Peyer's patch (tissue), 4 donors: ENCODE measurements around the gene FRMPD2.
A peak's percentile ranks its signal among the peaks of the same experiment; 100 is the strongest.

ENCODE experiments used
- POLR2A ChIP-seq, 2 donors: fragments of 450-650 bp; IDR thresholded peaks; one replicate each; pipeline ENCODE4 v1.5.1; 2017; ENCODE audit warnings: antibody characterized with exemption in 2 of 2, mild to moderate bottlenecking in 2 of 2, moderate library complexity in 2 of 2
- TF ChIP-seq, protein P1 (sequence below), 6 experiments: fragments of 450-650 bp in 4 of 6; fragments of 200-600 bp in 2 of 6; sonication (generic) in 1 of 6; IDR thresholded peaks; one replicate each; pipeline ENCODE4 v1.5.1; 2017 to 2019; ENCODE audit warnings: antibody characterized with exemption in 6 of 6, mild to moderate bottlenecking in 3 of 6, moderate library complexity in 1 of 6

- TF ChIP-seq, protein P1, sequence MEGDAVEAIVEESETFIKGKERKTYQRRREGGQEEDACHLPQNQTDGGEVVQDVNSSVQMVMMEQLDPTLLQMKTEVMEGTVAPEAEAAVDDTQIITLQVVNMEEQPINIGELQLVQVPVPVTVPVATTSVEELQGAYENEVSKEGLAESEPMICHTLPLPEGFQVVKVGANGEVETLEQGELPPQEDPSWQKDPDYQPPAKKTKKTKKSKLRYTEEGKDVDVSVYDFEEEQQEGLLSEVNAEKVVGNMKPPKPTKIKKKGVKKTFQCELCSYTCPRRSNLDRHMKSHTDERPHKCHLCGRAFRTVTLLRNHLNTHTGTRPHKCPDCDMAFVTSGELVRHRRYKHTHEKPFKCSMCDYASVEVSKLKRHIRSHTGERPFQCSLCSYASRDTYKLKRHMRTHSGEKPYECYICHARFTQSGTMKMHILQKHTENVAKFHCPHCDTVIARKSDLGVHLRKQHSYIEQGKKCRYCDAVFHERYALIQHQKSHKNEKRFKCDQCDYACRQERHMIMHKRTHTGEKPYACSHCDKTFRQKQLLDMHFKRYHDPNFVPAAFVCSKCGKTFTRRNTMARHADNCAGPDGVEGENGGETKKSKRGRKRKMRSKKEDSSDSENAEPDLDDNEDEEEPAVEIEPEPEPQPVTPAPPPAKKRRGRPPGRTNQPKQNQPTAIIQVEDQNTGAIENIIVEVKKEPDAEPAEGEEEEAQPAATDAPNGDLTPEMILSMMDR (IDR thresholded peaks at IDR 0.05), result peak in 1 of 6 experiments; percentile 16
- peak in 1 of 2 donors; percentile 10 for TF ChIP-seq POLR2A (IDR thresholded peaks at IDR 0.05)
These were observed 31.4 kb upstream of the FRMPD2 start for GRCh38 chr10:48305905-48306264.
